ENCODE results near the gene TCF25.

The TCF25 gene

DNA sequence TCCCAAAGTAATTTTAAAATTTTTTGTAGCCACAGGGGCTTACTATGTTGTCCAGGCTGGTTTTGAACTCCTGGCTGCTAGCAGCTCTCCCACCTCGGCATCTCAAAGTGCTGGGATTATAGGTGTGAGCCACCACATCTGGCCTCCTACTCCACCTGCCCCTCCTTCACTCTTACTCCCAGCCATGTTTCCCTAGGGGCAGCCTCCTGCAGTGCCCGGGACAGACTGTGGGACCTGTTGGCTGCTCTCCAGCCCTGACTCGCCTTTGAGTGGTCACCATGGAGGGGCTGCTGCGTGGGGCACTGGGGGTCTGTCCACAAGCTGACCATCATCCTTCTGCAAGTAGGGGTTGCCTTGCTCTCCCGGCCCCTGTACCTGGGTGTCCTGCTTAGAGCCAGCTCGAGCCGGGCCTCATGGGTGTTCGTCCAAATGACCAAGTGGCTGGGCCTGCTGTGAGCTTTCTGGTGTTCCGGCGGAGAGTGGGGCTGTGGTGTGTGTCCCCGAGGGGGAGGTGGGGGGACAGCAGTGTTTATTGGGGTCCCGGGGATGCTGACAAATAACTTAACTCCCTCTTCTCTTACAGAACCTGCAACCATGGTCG, 28.6 kb upstream of the TCF25 start:
- no peak for DNase-seq

DNA sequence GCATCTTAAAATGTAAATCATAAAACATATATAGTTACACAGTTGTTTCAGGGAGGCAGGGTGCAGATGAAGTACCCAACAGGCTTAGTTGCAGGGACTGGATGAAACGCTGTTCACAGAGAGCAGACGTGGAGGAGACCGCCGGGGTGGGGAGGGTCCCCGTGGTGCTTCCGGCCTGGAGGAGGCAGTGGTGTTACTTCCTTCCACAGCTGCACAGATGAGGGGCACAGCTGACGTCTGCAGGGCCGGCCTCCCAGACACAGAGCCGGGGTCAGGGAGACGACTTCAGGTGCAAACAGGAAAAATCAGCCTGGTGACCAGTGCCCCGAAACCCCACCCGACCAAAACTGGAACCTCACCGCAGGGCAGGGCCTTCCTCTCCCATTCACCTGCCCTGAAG, 28.0 kb upstream of the TCF25 start:
- DNase-seq: no peak

DNA sequence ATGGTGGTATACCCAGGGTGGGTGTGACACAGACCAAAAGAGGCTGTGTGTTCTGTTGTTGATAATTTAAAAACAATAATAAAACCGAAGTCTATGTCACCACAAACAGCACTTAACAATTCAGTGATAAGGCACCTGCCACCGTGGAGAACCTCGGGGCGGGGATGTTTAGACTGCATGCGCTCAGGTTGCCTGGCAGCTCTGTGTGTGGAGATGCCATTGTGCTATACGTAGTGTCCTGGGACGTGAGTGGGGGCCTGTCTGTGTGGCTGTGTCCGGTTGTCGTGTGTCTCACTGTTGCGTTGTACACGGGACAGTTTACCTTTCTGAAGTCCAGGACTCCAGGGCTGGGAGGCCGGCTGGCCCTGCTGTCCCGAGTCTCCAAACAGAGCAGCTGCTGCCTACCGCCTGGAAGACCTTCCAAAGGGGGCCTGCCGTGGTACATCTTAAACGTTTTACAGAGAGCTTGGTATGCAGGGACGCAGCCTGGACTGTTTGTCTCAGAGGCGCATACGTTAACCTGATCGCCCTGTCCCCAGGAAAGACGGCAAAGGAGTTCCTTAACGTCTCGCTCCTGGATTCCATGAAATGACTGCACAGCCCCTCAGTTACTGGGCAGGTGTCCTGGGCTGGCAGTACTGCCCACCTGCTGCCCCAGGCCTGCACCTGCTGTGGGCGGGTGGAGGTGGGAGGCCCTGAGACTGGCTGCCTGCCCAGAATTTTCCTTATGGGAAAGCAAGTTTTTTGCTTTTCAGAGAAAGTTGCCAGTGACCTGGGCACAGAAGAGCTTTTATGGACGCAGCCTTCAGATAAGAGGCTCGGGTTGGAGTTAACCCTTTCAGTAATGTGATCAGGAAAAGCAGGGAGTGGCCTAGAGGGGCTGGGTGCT, 26.1 kb upstream of the TCF25 start:
- no peak for DNase-seq

DNA sequence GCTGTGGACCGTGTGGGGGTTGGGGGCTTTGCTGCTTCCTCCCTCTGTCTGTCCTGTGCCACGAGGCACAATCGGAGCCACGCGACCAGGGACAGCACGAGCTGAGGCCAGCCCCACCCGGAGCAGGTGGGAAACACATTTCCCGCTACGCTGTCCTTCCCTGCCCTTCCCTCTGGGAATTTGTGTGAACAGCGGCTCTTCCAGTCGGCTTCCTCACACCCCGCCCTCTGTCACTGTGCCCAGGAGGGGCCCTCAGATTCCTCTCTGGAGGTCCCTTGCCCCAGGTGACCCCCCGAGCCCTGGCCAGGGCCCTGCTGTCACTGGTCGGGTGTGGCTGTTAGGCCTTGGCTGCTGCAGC, 25.5 kb upstream of the TCF25 start:
- no peak for DNase-seq

DNA sequence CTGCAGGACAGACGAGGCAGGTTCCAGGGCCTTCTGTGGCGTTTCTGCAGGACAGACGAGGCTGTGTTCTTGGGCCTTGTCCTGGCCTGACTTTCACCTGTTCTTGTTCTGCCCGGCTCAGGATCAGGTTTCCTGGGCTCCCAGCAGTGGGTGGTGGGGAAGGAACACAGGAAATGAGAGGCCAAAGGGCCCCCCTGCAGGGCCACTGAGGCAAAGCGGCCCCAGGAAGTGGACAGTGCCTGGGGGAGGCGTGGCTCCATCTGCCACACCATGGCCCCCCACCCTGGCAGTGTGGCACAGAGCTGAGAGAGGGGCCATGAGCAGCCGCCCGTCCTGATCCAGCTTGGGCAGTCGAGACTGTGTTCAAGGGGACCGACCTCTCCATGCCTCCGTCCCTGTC, 24.4 kb upstream of the TCF25 start:
- DNase-seq: no peak

DNA sequence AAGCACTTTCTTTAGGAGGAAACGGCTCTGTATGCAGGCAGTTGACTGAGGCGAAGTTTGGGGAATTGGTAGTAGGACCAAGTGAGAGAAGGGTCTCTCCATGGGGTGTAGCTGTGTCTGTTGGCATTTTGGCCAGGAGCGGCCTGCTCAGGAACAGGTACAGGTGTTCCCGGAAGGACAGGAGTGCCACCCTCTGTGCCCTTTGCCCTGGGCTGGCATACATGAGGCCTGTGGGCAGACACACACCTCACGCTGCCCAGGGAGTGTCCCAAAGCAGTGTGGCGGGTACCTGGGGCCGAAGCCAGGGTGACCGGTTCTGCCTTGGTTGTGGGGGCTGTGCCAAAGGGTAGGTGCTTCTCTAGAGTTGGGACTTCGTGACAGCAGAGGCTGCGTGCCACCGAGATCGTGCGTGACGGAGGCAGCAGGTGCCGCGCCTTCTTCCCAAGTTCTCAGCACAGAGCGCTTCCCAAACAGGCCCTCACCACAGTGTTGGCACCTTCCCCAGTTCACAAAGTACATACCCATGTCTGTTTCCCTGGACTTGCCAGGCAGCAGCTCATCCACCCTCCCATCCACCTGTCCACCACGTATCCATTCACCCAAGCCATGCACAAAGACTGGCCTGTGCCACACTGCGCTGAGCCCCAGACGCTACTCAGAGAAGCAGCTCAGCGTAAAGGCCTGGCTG, 19.9 kb upstream of the TCF25 start:
- DNase-seq: no peak

DNA sequence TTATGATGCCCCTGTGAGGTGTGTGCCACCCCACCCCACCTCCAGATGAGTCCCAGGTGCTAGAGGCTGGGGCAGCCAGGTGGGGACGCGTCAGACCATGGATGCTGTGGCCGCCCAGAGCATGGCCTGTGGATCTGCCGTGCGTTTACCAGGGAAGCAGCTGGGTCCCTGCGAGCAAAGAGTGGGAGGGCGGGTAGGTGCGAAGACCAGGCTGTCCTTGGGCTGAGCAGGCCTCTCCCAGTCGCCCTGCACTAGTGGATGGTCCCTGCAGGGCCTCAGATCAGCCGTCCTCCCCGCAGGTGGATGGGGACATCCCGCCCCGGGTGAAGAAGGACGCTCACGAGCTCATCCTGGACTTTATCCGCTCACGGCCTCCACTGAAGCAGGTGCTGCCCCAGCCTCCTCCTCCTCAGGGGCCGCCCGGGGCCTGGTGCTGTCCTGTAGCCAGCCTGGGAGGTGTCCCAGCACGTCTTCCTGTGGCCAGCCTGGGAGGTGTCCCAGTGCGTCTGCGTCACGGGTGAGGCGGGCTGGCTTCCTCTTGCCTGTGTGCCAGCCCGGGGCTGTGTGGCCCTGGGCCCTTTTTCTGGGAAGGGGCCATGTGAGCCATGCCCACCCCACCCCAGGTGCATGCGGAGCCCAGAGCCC, 18.0 kb upstream of the TCF25 start:
- no peak for DNase-seq

DNA sequence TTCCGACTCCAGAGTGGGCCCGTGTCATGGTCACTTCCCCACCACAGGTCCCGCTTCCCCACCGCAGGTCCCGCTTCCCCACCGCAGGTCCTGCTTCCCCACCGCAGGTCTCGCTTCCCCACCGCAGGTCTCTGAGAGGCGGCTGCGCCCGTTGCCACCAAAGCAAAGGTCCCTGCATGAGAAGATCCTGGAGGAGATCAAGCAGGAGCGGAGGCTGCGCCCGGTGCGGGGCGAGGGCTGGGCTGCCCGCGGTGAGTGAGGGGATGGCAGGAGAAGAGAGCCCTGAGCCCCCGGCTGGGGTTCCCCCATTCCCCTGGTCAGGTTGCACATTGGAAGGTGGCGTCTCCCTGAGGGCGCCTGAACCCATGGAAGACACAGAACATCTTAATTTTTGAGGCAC, 17.4 kb upstream of the TCF25 start:
- no peak for DNase-seq

DNA sequence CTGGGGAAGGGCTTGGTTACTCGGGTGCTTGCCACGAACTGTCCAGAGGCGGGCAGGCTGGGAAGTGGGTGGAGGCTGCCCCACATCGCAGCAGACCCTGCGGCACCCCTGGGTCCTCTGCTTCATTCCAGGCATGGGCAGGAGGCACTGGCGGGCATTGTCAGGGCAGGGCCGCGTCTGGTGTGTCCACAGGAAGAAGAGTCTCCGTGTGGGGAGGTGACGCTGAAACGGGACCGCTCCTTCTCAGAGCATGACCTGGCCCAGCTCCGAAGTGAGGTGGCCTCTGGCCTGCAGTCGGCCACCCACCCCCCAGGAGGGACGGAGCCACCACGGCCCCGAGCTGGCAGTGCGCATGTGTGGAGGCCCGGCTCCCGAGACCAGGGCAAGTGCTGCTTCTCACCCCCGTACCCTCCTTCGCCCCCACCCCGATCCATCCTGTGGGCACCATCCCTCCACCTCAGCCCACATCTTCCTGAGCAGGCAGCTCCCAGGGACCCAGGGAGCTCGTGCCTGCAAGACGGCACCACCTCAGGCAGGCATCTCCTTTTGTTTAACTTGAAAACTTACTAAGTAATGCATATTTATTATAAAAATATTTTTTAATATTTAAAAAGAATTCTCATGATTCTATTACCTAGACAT, 14.3 kb upstream of the TCF25 start:
- DNase-seq: no peak

DNA sequence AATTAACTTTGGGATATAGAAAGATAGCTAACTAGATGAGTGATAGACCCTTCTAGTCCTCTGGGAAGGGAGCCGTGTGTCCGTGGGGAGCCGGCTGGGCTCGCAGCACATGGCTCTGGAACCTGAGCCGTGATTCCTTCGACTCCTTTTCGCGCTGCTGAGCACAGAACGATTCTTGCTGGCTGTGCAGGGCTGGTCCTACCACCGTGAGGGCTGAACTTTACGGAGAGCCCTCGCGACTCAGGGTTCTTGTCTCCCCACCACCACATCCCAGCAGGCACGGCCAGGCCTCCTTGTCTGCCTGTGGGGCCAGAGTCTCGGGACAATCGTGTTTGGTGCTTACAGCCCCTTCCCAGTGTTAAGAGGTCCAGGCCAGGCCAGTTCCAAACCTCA, 13.8 kb upstream of the TCF25 start:
- DNase-seq: no peak

DNA sequence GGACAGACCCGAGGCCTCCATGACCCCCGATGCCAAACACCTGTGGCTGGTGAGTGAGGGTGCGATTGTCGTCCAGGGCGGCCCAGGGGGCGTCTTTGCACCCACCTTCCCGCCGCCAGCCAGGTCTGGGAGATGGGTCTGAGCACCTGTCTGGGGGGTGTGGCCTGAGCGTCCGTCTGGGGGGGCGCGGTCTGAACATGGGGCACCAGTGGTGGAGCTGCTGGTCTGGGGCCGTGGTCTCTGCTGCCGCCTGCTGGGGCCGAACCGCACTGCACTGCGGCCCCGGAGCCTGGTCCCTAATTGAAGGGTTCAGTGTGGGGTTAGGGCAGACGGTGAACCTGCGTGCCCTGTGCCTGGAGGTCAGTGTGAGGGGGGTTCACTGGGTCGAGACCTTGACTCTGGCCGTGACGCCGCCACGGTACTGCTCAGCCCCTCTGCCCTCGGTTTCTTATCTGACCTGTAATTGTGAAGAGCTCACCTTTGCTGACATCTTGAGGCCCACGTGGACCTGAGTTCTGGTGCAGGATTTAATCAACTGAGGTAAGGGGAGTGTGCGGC, 12.6 kb upstream of the TCF25 start:
- DNase-seq: peak in 31 of 58 donors; percentile 3 to 47 (median 20)

DNA sequence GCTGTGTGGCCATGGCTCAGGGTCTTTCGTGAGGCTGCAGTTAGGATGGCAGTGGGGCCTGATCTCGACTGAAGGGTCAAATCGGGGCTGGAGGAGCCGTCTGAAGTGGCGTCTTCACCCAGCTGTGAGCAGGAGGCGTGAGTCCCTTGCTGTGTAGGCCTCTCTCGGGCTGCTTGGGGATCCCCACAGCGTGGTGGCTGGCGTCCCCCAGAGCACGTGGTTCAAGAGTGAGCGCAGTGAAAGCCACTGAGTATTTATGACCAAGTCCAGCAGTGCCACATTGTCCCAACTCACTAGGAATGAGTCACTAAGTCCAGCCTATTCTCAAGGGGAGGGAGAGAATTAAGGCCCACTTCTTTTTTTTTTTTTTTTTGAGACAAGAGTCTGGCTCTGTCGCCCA, 11.7 kb upstream of the TCF25 start:
- DNase-seq: no peak

DNA sequence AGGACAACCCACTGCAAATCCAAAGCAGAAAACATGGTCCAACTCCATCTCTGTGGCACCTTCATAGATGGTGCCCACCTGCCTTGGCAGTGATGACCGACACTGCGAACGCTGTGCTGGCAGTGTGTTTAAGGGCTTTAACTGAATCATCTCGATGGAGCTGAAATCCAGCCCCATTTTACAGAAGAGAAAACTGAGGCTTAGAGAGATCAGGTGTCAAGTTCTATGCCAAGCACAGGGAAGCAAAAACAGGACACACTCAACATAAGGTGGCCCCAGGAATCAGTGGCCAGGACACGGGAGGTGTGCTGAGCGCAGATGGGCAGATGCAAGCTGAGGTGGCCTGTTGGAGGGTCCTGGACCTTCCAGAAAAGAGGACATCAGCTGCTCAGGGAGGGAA, 10.7 kb upstream of the TCF25 start:
- DNase-seq: no peak

DNA sequence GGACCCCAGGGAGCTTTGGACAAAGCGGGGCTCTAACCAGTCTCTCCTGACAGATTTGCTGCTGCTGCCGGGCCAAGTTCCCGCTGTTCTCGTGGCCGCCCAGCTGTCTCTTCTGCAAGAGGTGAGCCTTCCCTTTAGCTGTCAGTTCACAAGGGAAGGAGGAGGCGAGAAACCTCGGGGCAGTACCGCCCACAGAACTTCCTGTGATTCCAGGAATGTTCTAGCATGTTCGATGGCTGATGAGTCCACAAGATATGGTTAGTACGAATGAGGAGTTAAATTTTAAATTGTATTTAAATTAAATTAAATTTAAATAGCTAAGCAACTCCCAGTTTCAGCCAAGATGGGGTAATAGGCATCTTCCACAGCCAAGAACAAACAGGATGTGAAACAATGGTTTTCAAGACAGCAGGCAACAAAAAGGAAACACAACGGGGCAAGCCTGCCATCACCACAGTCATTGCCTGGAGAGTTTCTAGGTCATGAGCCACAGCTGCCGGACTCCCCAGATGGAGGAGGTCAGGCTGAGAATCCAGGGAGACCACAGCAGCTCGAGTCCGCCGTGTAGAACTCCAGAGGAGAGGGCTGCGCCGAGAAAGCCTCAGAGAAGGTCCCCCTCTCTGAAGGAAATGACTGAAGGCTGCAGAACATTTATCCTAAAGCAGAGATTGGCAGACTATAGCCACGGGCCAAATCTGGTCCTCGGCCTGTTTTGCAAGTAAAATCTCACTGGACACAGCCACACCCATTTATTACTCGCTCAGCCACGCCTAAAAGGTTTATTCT, 9.5 kb upstream of the TCF25 start:
- DNase-seq: peak in 8 of 58 donors; percentile 1 to 24 (median 8)

DNA sequence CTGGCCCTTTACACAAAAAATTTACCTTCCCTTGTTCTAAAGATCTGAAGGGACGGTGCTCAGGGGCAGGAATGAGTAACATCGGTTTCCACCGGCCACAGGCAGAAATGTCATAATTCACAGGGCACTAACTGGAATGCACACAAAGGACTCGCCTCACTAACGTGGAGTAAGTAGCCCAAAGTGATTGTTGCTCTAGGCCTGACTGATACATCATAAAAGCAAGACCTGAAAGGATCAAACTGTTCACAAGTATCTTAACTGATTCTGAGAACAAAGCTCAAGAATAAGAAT, 8.9 kb upstream of the TCF25 start:
- DNase-seq: no peak

DNA sequence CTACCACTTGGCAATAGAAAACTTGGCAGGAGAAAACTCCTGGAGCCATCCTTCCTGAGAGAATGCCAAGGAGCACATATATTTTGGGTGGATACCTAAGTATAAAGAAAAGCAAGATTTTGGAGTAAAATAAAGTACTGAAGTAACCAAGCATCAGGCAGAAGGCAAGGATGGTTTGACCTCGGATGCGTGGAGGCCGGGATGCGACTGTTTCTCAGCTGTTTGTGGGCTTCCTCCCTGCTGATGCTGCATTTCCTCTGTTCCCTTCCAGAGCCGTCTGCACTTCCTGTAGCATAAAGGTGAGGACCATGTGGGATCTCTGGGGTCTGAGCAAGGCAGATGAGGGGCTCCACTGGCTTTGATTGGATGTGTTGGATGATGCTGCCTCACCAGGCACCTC, 5.5 kb upstream of the TCF25 start:
- no peak for DNase-seq

DNA sequence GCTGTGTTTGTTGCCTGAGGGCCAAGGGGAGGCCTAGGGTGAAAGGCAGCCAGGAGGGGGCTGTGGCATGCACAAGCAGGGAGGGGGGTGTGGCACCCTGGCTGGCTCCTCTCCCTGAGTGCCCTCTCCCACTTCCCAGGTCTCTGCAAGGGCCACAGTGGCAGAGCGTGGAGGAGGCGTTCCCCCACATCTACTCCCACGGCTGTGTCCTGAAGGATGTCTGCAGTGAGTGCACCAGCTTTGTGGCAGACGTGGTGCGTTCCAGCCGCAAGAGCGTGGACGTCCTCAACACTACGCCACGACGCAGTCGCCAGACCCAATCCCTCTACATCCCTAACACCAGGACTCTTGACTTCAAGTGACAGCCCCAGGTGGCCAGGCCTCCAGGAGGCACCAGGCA, 3.5 kb upstream of the TCF25 start:
- DNase-seq: no peak

DNA sequence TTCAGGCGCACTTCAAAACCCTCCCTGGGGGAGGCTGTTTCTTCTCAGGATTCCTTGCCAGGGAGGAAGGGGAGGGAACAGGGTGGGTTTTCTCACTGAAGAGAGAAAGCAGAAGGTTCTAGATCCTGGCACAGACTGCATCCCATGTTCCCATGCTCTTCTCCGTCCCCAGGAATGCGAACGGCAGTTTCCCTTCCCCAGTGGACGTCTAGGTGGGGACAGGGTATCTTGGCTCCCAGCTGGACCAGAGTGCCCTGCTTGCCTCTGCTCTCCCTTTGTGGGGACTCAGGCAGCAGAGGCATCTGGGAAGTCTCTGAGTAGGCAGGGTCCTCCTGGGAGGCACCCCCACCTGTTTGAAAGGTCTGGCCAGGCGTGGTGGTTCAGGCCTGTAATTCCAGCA, 3.0 kb upstream of the TCF25 start:
- DNase-seq: no peak

DNA sequence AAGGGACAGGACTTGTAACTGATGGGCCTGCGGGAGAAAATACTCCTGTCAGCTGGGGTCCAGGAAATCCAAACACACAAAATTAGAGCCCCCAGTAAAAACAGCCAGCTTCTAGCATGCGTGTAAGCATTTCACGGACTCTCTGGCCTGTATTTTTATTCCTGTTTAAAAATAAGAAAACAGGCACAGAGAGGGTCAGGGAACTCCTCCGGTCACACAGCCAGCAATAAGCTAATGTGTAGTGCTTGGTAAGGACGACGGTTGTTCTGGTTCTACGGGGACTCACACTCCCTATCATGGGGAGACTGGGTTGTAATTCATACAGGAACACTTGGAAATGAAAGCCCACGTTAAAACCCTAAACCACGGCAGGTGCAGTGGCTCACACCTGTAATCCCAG, 1.5 kb upstream of the TCF25 start:
- no peak for DNase-seq

DNA sequence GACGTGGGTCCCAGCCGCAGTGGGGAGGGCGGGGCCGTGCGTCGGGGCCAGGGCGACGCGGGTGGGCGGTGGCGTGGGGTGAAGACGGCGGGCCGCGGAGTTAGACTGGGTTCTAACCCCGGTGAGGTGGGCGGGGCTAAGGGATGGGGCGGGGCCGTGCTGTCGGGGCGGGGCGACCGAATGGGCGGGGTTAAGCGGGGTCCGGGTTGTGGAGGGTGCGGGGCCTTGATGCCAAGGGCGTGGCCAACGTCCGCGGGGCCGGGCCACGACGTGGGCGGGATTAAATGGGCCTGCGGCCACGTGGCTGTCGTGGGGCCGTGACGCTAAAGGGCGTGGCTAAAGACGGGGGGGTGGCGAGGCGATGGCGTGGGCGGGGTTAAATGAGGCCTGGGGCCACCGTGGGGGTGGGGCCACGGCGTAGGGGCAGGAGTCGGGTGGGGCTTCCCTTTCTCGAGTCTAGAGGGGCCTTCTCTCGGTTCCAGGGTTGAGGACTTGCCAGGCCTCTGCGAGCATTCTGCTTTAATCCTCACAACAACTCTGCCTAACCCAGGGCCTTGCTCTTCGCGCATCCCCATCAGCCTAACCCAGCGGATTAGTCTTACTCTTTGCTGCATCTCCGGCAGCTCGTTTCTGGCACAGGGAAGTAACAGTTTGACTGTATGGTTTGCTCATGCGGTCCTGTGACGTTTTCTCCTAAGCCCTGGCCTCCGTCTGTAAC, 739 bp downstream of the TCF25 start:
- peak; percentile 63 to 98 (median 95) for DNase-seq

All from anterior cingulate cortex (tissue), 58 donors.